Measurements from ENCODE around the gene SLC22A5.

The SLC22A5 gene

DNA sequence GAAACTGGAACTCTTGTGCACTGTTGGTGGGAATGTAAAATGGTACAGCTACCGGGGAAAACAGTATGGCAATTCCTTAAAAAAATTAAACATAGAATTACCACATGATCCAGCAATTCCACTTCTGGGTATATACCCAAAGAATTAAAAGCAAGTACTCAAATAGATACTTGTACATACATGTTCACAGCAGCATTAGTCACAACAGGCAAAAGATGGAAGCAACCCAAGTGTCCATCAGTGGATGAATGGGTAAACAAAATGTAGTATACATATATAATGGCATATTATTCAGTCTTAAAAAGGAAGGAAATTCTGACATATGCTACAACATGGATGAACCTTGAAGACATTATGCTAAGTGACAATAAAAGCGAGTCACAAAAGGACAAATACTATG is 7.4 kb upstream of the SLC22A5 start:
- Histone ChIP-seq H3K9me3 (no peaks in the 10 kb centered on the region), H3K27me3 (no peaks in the 10 kb centered on the region), H3K4me1 (no peaks in the 10 kb centered on the region), H3K36me3 (no peaks in the 10 kb centered on the region), H3K4me3 (ENCODE audit: low read depth, low read length) (no peak overlapping the region)
- TF ChIP-seq, protein P1, sequence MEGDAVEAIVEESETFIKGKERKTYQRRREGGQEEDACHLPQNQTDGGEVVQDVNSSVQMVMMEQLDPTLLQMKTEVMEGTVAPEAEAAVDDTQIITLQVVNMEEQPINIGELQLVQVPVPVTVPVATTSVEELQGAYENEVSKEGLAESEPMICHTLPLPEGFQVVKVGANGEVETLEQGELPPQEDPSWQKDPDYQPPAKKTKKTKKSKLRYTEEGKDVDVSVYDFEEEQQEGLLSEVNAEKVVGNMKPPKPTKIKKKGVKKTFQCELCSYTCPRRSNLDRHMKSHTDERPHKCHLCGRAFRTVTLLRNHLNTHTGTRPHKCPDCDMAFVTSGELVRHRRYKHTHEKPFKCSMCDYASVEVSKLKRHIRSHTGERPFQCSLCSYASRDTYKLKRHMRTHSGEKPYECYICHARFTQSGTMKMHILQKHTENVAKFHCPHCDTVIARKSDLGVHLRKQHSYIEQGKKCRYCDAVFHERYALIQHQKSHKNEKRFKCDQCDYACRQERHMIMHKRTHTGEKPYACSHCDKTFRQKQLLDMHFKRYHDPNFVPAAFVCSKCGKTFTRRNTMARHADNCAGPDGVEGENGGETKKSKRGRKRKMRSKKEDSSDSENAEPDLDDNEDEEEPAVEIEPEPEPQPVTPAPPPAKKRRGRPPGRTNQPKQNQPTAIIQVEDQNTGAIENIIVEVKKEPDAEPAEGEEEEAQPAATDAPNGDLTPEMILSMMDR (IDR thresholded peaks at IDR 0.05; ENCODE audit: low read depth, low read length): no peak
- DNase-seq: no peak

DNA sequence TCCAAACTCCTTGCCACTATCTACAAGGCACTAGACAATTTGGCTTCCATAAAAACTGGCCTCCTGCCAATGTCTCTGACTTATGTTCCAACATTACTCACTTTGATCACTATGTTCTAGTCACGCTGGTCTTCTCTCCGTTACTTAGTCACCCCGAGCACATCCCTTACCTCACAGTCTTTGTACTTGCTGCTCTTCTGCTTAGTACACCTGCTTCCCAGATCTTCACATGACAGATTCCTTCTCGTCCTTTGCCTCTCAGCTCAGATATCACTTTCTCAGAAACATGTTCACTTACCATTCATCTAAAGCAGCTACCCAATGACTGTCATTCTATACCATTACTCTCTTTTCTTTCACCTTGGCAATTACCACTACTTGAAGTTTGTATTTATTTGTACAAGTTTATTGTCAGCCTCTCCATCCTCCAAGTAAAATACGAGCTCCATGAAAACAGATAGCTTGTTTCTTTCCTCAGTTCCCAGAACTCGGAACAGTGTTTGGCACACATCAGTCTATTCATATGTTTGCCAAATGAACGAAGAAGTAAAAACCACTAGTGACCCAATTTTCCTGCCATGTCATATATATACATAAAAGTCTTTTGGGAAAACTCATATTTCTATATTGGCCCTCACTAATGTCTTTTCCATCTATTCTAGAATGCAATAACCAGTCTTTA is 5.9 kb upstream of the SLC22A5 start:
- H3K9me3 ChIP-seq: no peaks in the 10 kb centered on the region
- no peaks in the 10 kb centered on the region for H3K36me3 ChIP-seq
- peak; percentile 24 for DNase-seq
- H3K4me1 ChIP-seq: no peaks in the 10 kb centered on the region
- no peaks in the 10 kb centered on the region for H3K27me3 ChIP-seq
- H3K4me3 ChIP-seq (ENCODE audit: low read depth, low read length): no peak overlapping the region
- TF ChIP-seq, protein P1 (IDR thresholded peaks at IDR 0.05; ENCODE audit: low read depth, low read length): no peak

DNA sequence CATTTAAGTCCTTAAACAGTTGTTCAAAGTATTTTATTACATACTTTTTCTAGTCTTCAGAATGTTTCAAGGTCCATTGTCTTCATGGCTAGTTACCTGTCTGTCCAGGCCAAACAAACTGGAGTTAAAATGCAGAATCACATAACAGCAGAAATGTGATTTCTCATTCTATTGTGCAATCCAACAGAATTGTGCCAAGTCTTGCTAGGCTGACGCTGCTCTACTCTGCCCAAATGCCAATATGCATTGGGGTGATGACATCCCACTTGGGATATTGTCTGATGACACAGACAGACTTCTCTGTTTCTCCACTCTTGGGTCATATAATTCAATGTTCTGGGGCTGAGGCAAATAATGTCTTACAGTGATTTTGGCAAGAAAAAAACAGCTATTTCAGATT is 5.2 kb upstream of the SLC22A5 start:
- DNase-seq: no peak
- no peaks in the 10 kb centered on the region for H3K27me3 ChIP-seq
- H3K4me1 ChIP-seq: no peaks in the 10 kb centered on the region
- no peaks in the 10 kb centered on the region for H3K9me3 ChIP-seq
- H3K4me3 ChIP-seq (ENCODE audit: low read depth, low read length): no peak overlapping the region
- TF ChIP-seq, protein P1 (IDR thresholded peaks at IDR 0.05; ENCODE audit: low read depth, low read length): no peak
- no peaks in the 10 kb centered on the region for H3K36me3 ChIP-seq

DNA sequence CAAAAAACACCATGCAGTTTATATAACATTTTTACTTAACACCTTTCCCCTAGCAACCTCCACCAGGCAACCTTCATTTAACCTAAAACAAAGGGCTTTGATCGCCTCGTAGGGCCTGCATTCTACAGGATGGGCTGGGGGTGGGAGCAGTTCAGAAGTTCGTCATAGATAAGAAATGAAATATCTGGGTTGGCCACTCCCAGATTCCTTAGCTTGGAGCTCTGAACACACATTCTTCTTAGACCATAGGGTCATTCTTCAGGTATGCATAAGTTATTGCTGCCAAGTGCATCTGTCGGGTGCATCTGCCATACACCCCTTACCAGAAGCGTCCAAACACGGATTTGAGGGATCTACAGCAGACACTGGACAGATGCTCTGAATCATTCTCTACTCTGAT is 4.3 kb upstream of the SLC22A5 start:
- H3K9me3 ChIP-seq: no peaks in the 10 kb centered on the region
- no peak for DNase-seq
- H3K36me3 ChIP-seq: no peaks in the 10 kb centered on the region
- TF ChIP-seq, protein P1 (IDR thresholded peaks at IDR 0.05; ENCODE audit: low read depth, low read length): no peak
- peaks cover 1% of the 10 kb centered on the region; the same call in 1 of the 2 replicates for H3K4me1 ChIP-seq
- H3K27me3 ChIP-seq: no peaks in the 10 kb centered on the region
- H3K4me3 ChIP-seq (ENCODE audit: low read depth, low read length): no peak overlapping the region

DNA sequence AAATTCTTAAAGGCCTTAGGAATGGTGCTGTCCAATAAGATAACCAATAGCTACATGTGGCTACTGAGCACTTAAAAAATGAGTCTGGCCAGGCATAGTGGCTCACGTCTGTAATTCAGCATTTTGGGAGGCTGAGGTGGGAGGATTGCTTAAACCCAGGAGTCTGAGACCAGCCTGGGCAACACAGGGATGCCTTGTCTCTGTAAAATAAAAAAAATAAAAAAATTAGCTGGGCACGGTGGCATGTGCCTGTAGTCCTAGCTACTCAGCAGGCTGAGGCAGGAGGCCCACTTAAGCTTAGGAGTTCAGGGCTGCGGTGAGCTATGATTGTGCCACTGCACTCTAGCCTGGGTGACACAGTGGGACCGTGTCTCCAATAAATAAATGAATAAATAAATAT is 1.3 kb upstream of the SLC22A5 start:
- TF ChIP-seq, protein P1 (IDR thresholded peaks at IDR 0.05; ENCODE audit: low read depth, low read length): no peak
- Histone ChIP-seq H3K9me3 (no peaks in the 10 kb centered on the region), H3K27me3 (no peaks in the 10 kb centered on the region), H3K4me1 (peaks cover 4% of the 10 kb centered on the region; the same call in 1 of the 2 replicates), H3K36me3 (no peaks in the 10 kb centered on the region), H3K4me3 (ENCODE audit: low read depth, low read length) (no peak overlapping the region)
- no peak for DNase-seq

DNA sequence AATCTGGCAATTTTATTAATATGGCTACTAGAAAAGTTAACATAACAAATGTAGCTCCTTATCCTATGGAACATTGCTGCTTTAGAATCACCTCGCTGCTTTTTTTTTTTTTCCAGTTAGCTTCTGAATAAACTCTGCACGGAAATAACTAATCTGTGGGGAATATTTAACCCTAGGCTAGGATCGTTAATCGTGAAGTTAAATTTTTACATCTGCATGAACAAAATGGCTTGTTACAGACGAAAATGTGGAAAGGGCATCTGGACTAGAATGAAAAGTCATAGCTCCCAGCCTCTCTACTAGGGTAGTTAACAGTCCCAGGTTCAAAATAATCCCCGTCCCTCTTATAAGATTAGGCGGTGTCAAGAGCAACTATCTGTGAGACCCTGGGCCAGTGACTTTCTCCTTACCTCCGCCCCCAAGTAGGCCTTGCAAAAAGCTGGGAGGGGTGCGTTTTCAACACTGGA is 470 bp upstream of the SLC22A5 start:
- H3K4me1 ChIP-seq: peaks cover 4% of the 10 kb centered on the region; the same call in 1 of the 2 replicates
- no peaks in the 10 kb centered on the region for H3K27me3 ChIP-seq
- no peaks in the 10 kb centered on the region for H3K9me3 ChIP-seq
- peak overlapping the region; percentile 56 for H3K4me3 ChIP-seq (ENCODE audit: low read depth, low read length)
- DNase-seq: no peak
- H3K36me3 ChIP-seq: no peaks in the 10 kb centered on the region
- TF ChIP-seq, protein P1 (IDR thresholded peaks at IDR 0.05; ENCODE audit: low read depth, low read length): no peak
